Measurements from ENCODE around the gene TUG1.
A peak's percentile ranks its signal among the peaks of the same experiment; 100 is the strongest.

The TUG1 gene

GRCh38 chr22:30968924-30969531 lies at the start of gene TUG1:
Gene TUG1, plus strand, starts transcription at chr22:30969265.
- in situ Hi-C loops (cut with HindIII; ENCODE audit: low pct_ligation_motif_present, low pct_unique_long_range_greater_than_20kb, low sequenced_read_pairs): no loop called here
- peak; percentile 96 for DNase-seq

DNA sequence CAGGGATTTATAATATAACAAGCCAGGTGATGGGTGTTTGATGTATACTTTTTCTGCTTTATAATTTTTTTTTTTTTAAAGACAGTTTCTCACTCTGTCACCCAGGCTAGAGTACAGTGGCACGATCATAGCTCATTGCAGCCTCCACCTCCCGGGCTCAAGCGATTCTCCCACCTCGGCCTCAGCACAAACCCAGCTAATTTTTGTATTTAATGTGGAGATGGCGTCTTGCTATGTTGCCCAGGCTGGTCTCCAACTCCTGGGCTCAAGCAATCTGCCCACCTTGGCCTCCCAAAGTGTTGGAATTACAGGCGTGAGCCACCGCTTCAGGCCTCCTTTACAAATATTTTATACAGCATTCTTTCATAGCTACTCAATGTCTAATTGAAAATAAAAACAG lies 49.1 kb upstream of the TUG1 start:
- DNase-seq: no peak
- in situ Hi-C loops (cut with HindIII; ENCODE audit: low pct_ligation_motif_present, low pct_unique_long_range_greater_than_20kb, low sequenced_read_pairs): no loop called here

DNA sequence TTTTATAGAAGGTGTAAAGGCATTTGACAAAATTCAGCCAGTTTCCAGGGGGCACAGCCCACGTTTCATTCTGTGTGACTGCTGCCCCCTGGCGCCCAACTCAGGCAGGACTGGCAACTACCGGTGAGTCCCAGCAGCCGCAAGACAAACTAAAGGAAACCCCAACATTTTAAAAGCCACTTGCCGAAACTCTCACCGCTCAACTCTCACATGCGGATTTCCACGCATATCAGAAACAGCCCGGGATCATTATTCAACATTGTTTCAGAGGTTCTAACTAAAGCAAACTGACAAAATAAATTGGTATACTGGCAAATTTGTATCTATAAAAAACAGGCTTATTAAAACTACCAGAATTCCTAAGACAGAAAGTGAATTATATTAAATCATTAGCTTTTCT lies 48.7 kb upstream of the TUG1 start:
- in situ Hi-C loops (cut with HindIII; ENCODE audit: low pct_ligation_motif_present, low pct_unique_long_range_greater_than_20kb, low sequenced_read_pairs): no loop called here
- DNase-seq: peak; percentile 61

DNA sequence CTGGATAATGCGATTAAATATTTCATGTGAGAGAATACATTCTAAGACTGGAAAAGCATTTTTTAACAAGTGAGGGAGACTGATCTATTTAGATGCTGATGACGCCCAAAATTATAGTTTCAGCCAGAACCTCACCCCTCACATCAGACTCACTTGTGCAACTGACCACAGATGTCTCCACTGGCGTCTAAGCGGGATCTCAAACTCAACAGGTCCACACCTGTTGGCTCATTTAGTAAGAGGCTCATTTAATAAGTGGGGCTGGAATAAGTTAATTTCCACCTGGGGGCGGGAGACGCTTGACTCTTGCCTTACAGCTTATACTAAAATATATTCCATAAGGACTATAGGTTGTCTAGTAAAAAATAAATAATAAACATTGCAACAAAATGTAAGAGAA lies 48.0 kb upstream of the TUG1 start:
- in situ Hi-C loops (cut with HindIII; ENCODE audit: low pct_ligation_motif_present, low pct_unique_long_range_greater_than_20kb, low sequenced_read_pairs): no loop called here
- peak; percentile 2 for DNase-seq

DNA sequence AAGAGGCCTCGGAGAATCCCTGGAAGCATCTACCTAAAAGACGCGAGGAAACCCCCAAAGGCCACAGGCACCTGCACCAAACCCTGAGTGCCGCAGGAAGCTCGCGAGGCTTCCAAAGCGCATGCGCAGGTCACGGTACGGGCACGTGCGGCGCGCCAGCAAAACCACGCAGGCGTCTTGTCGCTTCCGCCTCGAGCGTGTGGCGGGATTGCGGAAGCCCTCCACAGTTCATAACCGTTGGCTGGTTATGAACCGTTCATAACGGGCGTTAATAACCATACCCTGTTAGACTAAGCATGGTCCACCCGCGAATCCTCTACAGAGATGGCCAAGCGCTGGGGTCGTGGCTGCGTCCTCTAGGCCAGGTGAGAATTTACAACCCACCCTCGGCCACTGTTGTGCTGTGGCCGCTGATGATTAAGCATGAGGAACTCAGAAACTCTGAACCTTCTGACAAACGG lies 46.9 kb upstream of the TUG1 start:
- in situ Hi-C loops (cut with HindIII; ENCODE audit: low pct_ligation_motif_present, low pct_unique_long_range_greater_than_20kb, low sequenced_read_pairs): no loop called here
- DNase-seq: peak; percentile 65

- in situ Hi-C loops (cut with HindIII; ENCODE audit: low pct_ligation_motif_present, low pct_unique_long_range_greater_than_20kb, low sequenced_read_pairs): no loop called here
Measured at GRCh38 chr22:30923168-30923900, 45.7 kb upstream of the TUG1 start.

DNA sequence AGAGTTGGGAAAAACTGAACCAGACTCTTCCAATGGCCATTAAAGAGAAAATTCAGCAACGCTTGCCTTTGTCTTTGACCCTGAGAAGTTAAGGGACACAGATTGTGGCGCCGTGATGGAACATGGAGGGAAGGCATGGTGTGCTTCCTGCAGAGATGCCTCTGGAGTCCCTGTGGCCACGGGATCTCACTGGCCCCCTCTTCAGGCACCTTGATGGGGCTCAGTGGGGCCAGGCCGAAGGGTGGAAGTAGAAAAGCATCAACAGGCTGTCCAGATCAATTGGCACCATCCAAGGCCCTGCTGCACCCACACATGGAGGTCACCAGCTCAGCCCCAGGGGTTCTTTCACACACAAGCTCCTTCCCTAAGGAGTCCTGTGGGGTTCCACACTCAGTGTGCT lies 43.4 kb upstream of the TUG1 start:
- no peak for DNase-seq
- in situ Hi-C loops (cut with HindIII; ENCODE audit: low pct_ligation_motif_present, low pct_unique_long_range_greater_than_20kb, low sequenced_read_pairs): no loop called here

More at GRCh38 chr22:30923168-30923900, 45.7 kb upstream of the TUG1 start:
- no peak for DNase-seq

GRCh38 chr22:30926706-30927105 lies 42.4 kb upstream of the TUG1 start:
- no peak for DNase-seq
- in situ Hi-C loops (cut with HindIII; ENCODE audit: low pct_ligation_motif_present, low pct_unique_long_range_greater_than_20kb, low sequenced_read_pairs): no loop called here

DNA sequence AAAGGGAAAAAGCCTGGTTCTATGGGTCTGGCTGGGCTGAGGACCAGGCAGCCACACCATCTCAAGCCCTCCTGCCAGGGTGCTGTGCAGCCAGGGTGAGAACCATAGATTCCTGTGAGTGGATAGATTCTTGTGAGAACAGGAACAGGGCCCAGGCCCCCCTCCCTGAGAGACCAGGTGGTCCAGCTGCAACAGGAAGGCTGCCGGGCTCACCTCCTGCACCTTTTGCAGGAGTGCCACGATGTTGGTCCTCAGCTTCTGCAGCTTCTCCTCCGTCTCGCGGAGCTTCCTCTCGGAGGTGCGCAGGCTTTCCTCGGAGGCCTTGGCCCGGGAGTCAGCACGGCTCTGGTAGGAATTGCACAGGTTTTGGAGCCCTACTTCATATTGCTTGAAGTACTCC lies 41.3 kb upstream of the TUG1 start:
- no peak for DNase-seq
- in situ Hi-C loops (cut with HindIII; ENCODE audit: low pct_ligation_motif_present, low pct_unique_long_range_greater_than_20kb, low sequenced_read_pairs): no loop called here

DNA sequence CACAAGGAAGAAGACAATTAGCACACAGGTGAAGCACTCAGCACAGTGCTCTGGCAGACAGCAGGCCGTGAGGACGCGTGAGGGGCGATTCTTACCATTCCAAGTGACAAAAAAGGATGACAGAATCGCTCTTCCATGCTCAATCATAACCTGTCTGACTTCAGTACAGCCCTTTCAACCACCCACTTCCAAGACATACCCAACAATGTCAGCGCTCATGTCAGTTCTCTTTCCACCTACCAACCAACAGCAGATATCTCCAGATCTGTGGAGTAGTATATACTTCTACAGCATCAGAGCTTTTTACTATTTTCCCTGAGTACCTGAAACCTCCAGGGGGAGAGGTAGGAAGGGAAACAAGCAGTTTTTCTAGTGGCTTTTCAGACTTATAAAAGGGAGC lies 40.7 kb upstream of the TUG1 start:
- in situ Hi-C loops (cut with HindIII; ENCODE audit: low pct_ligation_motif_present, low pct_unique_long_range_greater_than_20kb, low sequenced_read_pairs): no loop called here
- no peak for DNase-seq

DNA sequence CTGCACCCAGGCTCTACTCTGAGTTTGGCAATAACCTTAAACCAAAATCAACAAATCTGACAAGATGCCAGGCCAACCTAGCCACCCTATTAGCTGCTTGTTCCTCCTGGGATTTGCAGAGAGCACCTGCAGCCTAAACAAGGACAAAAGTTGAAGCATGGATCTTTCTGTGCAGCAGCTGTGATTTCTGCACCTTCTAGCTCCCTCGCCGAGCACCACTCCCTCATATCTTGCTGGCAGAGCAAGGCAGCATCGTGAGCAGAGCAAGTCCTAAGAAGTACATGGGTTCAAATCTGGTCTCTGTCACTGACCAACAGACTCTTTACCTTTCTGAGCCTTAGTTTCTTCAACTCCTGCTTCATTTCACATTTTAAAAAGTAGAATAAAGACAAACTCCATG lies 38.8 kb upstream of the TUG1 start:
- in situ Hi-C loops (cut with HindIII; ENCODE audit: low pct_ligation_motif_present, low pct_unique_long_range_greater_than_20kb, low sequenced_read_pairs): no loop called here
- no peak for DNase-seq

DNA sequence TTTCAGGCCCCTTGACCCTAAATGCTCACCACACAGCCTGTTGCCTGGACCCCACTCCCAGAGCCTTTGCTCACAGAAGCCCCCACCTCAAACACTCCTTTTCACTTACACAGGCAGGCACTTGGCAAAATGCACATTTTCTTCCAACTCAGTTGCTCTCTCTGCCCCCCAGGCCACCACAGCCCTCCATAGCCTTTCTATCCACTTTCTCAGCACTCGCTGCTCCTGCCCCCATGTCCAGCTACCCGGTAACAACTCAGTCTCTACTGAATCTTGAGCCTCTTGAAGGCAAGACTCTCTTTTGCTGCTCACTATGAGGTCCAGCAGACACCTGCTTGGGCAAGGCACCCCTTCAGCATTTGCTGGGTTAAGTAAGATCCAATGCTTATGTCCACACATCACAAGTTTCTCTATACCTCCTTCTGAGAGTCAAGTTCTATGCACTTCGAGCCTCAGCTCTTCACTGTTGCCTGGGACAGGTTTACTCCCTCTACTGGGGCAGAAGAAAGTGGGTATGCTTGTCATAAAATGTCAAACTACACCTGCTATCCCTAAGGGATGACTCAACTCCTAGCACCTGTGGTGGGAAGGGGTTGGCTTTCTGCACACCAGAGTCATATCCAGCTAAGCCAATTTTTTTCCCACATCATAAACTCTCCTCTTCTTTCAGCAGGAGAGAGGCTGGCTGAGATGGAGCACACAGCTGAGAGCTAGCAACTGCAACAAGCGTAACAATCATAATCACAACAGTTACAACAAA lies 37.3 kb upstream of the TUG1 start:
- no peak for DNase-seq

GRCh38 chr22:30932661-30933060 lies 36.4 kb upstream of the TUG1 start:
- in situ Hi-C loops (cut with HindIII; ENCODE audit: low pct_ligation_motif_present, low pct_unique_long_range_greater_than_20kb, low sequenced_read_pairs): no loop called here
- no peak for DNase-seq

More for the DNA sequence above, 37.3 kb upstream of the TUG1 start:
- in situ Hi-C loops (cut with HindIII; ENCODE audit: low pct_ligation_motif_present, low pct_unique_long_range_greater_than_20kb, low sequenced_read_pairs): no loop called here

GRCh38 chr22:30933457-30933856 lies 35.6 kb upstream of the TUG1 start:
- no peak for DNase-seq
- in situ Hi-C loops (cut with HindIII; ENCODE audit: low pct_ligation_motif_present, low pct_unique_long_range_greater_than_20kb, low sequenced_read_pairs): no loop called here

GRCh38 chr22:30934053-30934452 lies 35.0 kb upstream of the TUG1 start:
- in situ Hi-C loops (cut with HindIII; ENCODE audit: low pct_ligation_motif_present, low pct_unique_long_range_greater_than_20kb, low sequenced_read_pairs): no loop called here
- no peak for DNase-seq

DNA sequence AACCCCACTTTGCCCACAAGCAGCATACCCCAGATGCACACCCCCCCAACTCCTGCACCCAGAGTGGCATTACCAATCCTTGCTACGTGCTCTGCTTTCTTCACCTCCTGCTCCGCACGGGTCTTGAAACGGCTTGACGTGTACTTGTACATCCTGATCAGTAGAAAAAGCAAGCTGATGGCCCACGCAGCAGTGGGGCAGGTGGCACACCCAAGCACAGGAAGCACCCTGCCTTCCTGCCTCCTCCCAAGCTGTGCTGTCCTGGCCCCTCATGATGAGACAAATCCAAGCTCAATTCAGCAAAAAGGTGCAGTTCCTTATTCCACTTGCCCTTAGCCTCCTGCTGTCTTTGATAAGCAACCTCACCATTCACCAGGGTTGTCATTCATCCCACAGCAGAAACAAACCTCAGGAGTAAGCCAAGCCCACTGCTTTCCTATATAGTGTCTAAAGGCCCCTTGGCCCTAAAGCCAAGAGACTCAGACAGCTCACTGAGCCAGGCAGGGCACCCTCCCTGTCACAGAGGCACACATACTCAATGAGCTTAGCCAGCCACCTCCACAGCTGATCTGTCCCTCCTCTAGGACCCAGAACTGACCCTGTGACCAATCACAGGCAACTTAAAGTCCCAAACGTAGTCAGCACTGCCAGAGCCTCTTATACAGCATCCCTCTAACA lies 28.2 kb upstream of the TUG1 start:
- DNase-seq: no peak
- in situ Hi-C loops (cut with HindIII; ENCODE audit: low pct_ligation_motif_present, low pct_unique_long_range_greater_than_20kb, low sequenced_read_pairs): no loop called here

GRCh38 chr22:30941363-30941740 lies 27.7 kb upstream of the TUG1 start:
- DNase-seq: no peak
- in situ Hi-C loops (cut with HindIII; ENCODE audit: low pct_ligation_motif_present, low pct_unique_long_range_greater_than_20kb, low sequenced_read_pairs): no loop called here

GRCh38 chr22:30943368-30943767 lies 25.7 kb upstream of the TUG1 start:
- no peak for DNase-seq
- in situ Hi-C loops (cut with HindIII; ENCODE audit: low pct_ligation_motif_present, low pct_unique_long_range_greater_than_20kb, low sequenced_read_pairs): no loop called here

GRCh38 chr22:30944986-30945385 lies 24.1 kb upstream of the TUG1 start:
- in situ Hi-C loops (cut with HindIII; ENCODE audit: low pct_ligation_motif_present, low pct_unique_long_range_greater_than_20kb, low sequenced_read_pairs): no loop called here
- no peak for DNase-seq

All from ACHN (cell line).